Measurements from ENCODE around the gene TNFRSF18. TPM values are rescaled to one million over a fixed set of nuclear protein-coding genes. Genes with fewer than 3 reads are reported as not detected.
"Not testable (repeated sequence)": the region's sequence is repeated elsewhere in the genome, so short reads cannot be mapped to it uniquely, and the experiment has no call there.

Gene TNFRSF18
- polyA plus RNA-seq, 3 donors from 2014 or later = 56.4 to 136 (median 105) TPM

GRCh38 chr1:1176063-1176761 lies 30.2 kb downstream of the TNFRSF18 start:
- H3K27ac Mint-ChIP-seq = peak overlapping the region in 1 of 6 donors; percentile 6
- H3K36me3 Mint-ChIP-seq; H3K27me3 Mint-ChIP-seq (ENCODE audit: low read depth in 3 of 3); H3K4me1 Mint-ChIP-seq; DNase-seq; H3K4me3 Mint-ChIP-seq; H3K9me3 Mint-ChIP-seq: not testable (repeated sequence)

DNA sequence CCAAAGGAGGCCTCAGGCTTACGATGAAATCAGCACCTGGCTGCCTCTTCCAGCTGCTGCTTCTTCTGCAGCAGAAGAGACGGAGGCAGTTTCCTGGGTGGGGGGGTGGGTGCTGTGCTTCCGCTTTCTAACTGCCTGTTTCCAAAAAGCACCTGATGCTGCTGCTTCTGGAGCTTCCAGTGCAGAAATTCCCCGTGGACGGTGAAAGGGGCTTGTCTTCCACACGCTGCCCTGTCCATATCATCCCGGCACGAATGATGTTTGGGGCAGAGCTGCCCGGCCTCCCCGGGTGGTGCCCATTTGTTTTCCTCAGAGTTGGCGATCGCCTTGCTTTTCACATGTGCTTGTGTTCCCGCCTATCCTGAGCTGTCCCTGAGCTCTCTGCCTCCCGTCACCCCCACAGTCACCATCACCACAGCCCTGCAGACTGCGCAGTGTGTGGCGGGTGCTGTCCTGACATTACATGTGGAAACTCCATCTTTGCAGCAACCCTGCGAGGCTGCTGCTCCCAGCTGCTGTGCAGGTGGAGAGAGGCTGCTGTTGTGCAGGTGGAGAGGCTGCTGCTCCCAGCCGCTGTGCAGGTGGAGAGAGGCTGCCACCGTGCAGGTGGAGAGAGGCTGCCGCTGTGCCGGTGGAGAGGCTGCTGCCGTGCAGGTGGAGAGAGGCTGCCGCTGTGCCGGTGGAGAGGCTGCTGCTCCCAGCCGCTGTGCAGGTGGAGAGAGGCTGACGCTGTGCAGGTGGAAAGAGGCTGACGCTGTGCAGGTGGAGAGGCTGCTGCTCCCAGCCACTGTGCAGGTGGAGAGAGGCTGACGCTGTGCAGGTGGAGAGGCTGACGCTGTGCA lies 30.9 kb downstream of the TNFRSF18 start:
- peaks cover 0 to 10% (median 9%) of the 10 kb centered on the region in 3 donors for H3K27me3 Mint-ChIP-seq (ENCODE audit: low read depth in 3 of 3)
- no peaks in the 10 kb centered on the region for H3K9me3 Mint-ChIP-seq
- peaks cover 0 to 4% (median 0%) of the 10 kb centered on the region in 3 donors for H3K36me3 Mint-ChIP-seq
- DNase-seq = no peak
- no peak overlapping the region for H3K27ac Mint-ChIP-seq
- H3K4me1 Mint-ChIP-seq = peaks cover 0 to 7% of the 10 kb centered on the region in 2 donors
- no peak overlapping the region for H3K4me3 Mint-ChIP-seq

DNA sequence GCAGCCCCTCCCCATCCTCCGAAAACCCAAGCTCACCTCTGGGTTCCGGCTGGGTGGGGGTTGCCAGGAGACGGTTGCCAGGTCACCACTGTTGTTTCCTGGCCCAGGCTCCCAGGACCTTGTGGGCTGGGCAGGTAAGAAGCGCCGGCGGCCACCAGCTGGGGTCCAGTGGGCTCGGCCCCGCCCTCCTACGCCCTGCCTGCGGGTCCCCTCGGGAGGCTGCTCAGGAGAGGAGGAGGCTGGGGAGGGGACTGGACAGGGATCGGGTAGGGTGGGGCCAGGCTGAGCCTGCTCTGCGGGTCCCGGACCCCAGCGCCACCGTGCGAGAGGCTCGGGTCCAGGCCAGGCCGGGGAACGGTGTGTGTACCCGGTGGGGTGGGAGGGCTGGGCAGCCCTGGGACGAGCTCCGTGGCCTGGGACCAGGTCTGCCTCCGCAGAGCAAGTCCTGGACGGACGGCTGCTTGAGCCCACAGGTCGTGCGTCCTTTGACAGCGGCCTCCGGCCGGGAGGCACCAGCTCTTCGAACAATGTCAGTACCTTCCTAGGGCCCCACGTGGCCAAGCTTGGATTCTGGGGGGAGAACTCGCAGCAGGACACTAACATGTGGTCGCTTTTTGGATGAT lies 32.5 kb downstream of the TNFRSF18 start, which contains the start of gene TTLL10:
Gene TTLL10, plus strand, starts transcription at position 88 of the 623 bp plus-strand sequence. CDS start 5,336 bp downstream, outside the sequence.
- Mint-ChIP-seq H3K4me3 (peak within 1 kb of the TSS in 1 of 5 donors; percentile 27), H3K4me1 (peaks cover 0 to 7% of the 10 kb centered on the region in 2 donors), H3K9me3 (no peaks in the 10 kb centered on the region), H3K27ac (peak within 1 kb of the TSS in 1 of 6 donors; percentile 17), H3K36me3 (peaks cover 0 to 4% (median 0%) of the 10 kb centered on the region in 3 donors), H3K27me3 (ENCODE audit: low read depth in 3 of 3) (peaks cover 0 to 14% (median 11%) of the 10 kb centered on the region in 3 donors)
- peak; percentile 54 to 68 (median 65) for DNase-seq

DNA sequence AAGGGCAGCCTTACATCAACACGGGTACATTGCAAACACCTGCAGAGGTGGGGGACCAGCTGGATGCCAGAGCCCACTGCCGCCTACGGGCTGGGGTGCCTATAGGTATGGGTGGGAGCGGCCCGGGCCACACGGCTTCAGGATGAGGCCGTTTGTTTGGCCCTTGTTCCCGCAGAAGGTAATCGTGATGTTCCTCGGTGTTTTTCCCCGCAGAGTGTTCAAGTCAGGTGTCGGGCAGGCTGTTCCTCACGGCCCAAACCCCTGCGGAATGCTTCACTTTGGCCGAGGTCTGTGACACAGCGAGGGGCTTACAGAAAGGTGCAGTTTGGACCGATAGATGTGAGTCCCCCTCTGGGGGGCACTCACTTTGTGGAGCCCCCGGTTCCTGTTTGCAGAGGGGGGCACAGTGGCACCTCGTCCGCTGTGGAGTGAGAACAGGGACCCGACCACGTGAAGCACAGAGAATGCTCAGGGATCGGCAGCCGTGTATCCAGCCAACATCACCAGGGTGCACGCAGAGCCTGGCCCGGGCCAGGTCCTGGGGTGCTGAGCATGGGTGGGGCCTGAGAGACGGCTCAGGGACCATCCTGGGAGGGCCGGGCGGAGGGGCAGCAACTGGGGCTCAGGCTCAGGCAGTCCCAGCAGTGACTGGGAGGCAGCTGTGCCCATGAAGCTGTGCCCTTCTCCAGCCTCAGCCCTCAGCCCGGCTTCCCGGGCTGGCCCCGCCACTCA lies 33.2 kb downstream of the TNFRSF18 start:
- Mint-ChIP-seq H3K27ac (peak overlapping the region in 1 of 6 donors; percentile 17), H3K9me3 (no peaks in the 10 kb centered on the region), H3K4me3 (no peak overlapping the region), H3K4me1 (peaks cover 0 to 7% of the 10 kb centered on the region in 2 donors), H3K27me3 (ENCODE audit: low read depth in 3 of 3) (peaks cover 0 to 14% (median 11%) of the 10 kb centered on the region in 3 donors), H3K36me3 (peaks cover 0 to 4% (median 0%) of the 10 kb centered on the region in 3 donors)
- no peak for DNase-seq

GRCh38 chr1:1171546-1172340 lies 34.6 kb downstream of the TNFRSF18 start:
- H3K27ac Mint-ChIP-seq = peak overlapping the region in 3 of 6 donors; percentile 10 to 65 (median 48)
- H3K4me3 Mint-ChIP-seq = peak overlapping the region in 1 of 5 donors; percentile 33
- peaks cover 0 to 14% (median 11%) of the 10 kb centered on the region in 3 donors for H3K27me3 Mint-ChIP-seq (ENCODE audit: low read depth in 3 of 3)
- peaks cover 0 to under 1% (median 0%) of the 10 kb centered on the region in 3 donors for H3K36me3 Mint-ChIP-seq
- peak; percentile 20 to 26 (median 20) for DNase-seq
- no peaks in the 10 kb centered on the region for H3K9me3 Mint-ChIP-seq
- peaks cover 0 to 7% of the 10 kb centered on the region in 2 donors for H3K4me1 Mint-ChIP-seq

DNA sequence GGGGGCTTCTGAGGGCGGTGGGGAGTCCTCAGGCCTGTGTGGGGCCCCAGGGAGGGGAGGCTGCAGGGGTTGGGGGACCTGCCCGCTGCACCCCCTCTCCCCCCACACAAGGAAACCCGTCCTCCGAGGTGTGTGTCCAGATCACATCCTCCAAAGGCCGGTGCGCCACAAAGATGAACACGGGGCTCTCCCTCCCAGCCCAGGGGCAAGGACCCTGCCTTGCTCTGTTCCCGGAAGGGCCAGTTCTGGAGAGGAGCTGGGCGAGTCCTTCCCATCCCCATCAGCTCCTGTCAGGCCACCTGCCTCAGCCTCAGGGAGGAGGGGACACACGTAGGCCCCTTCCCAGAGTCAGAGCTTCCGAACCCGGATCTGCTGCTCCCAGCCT lies 35.2 kb downstream of the TNFRSF18 start:
- H3K27me3 Mint-ChIP-seq (ENCODE audit: low read depth in 3 of 3) = peaks cover 0 to 14% (median 10%) of the 10 kb centered on the region in 3 donors
- H3K36me3 Mint-ChIP-seq = no peaks in the 10 kb centered on the region
- no peak overlapping the region for H3K27ac Mint-ChIP-seq
- no peaks in the 10 kb centered on the region for H3K9me3 Mint-ChIP-seq
- no peak overlapping the region for H3K4me3 Mint-ChIP-seq
- no peak for DNase-seq
- peaks cover 1 to 8% of the 10 kb centered on the region in 2 donors for H3K4me1 Mint-ChIP-seq

- H3K9me3 Mint-ChIP-seq = no peaks in the 10 kb centered on the region
- no peak overlapping the region for H3K4me3 Mint-ChIP-seq
- DNase-seq = peak in 1 of 3 donors; percentile 26
- peaks cover 2 to 14% (median 13%) of the 10 kb centered on the region in 3 donors for H3K27me3 Mint-ChIP-seq (ENCODE audit: low read depth in 3 of 3)
- peaks cover 8 to 15% of the 10 kb centered on the region in 2 donors for H3K4me1 Mint-ChIP-seq
- no peak overlapping the region for H3K27ac Mint-ChIP-seq
- no peaks in the 10 kb centered on the region for H3K36me3 Mint-ChIP-seq
Observed at GRCh38 chr1:1170215-1171091, 35.9 kb downstream of the TNFRSF18 start.

- Mint-ChIP-seq H3K9me3 (no peaks in the 10 kb centered on the region), H3K4me3 (no peak overlapping the region), H3K4me1 (peaks cover 10 to 15% of the 10 kb centered on the region in 2 donors), H3K27ac (no peak overlapping the region), H3K36me3 (no peaks in the 10 kb centered on the region), H3K27me3 (ENCODE audit: low read depth in 3 of 3) (peaks cover 2 to 14% (median 10%) of the 10 kb centered on the region in 3 donors)
- no peak for DNase-seq
Observed at GRCh38 chr1:1169429-1170214, 36.8 kb downstream of the TNFRSF18 start.

- Mint-ChIP-seq H3K36me3 (no peaks in the 10 kb centered on the region), H3K27ac (no peak overlapping the region), H3K9me3 (no peaks in the 10 kb centered on the region), H3K27me3 (ENCODE audit: low read depth in 3 of 3) (peaks cover 6 to 13% (median 12%) of the 10 kb centered on the region in 3 donors), H3K4me1 (peaks cover 12 to 15% of the 10 kb centered on the region in 2 donors), H3K4me3 (no peak overlapping the region)
- DNase-seq = no peak
Observed at GRCh38 chr1:1168451-1169411, 37.7 kb downstream of the TNFRSF18 start.

- no peak for DNase-seq
- Mint-ChIP-seq H3K27ac (no peak overlapping the region), H3K27me3 (ENCODE audit: low read depth in 3 of 3) (peaks cover 6 to 13% (median 11%) of the 10 kb centered on the region in 3 donors), H3K9me3 (no peaks in the 10 kb centered on the region), H3K4me1 (peaks cover 12 to 15% of the 10 kb centered on the region in 2 donors), H3K4me3 (no peak overlapping the region), H3K36me3 (no peaks in the 10 kb centered on the region)
Observed at GRCh38 chr1:1167841-1168450, 38.4 kb downstream of the TNFRSF18 start.

Measured in immature natural killer cell (primary cell).